ENCODE data around the gene RNF182. TPM values are rescaled to one million over a fixed set of nuclear protein-coding genes. Genes with fewer than 3 reads are reported as not detected.

The RNF182 gene
- total and polyA plus RNA-seq, 9 of the 15 experiments (the other 6 are each of a cell fraction or from before 2014, with no cell fraction given), result 12.8 to 22.8 (median 17.5) TPM

DNA sequence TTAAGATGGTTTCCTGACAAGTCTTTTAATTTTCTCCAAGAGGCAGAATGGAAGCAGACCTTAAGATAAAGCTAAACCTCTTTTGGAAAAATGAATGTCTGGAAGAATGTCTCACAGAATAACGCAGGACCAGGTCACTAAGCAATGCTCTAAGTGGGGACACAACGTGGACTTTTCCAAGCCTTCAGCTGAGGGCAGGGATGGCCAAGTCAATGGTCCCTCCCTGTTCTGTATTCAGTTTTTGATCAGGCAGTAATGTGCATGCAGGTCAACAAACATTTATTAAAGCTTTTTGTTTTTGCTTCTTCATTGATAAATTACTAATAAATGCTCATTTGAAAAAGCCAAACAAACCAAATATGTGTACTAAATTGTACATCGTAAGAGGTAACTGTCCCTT is 2.0 kb upstream of the RNF182 start:
- ChIA-PET CTCF (ENCODE audit: low intra/inter-chr PET ratio) (no interaction called here), POLR2A (interaction anchor here (0.6 to 3.8 kb wide), 4 partner anchors 9 to 1260 kb away, joined by 3 to 34 read pairs (median 3); no protein-coding TSS in a partner anchor)
- Histone ChIP-seq H3K4me1 (replicated peaks in 1 of 2; ENCODE audit: control insufficient read depth in 2 of 2, insufficient read depth in 2 of 2, low read length in 2 of 2) (peaks cover 12 to 54% of the 10 kb centered on the region in 2 experiments), H3K4me3 (no peak overlapping the region), H3K27me3 (ENCODE audit: control insufficient read depth in 2 of 2, insufficient read depth in 2 of 2, low read length in 2 of 2) (no peaks in the 10 kb centered on the region), H3K9me3 (replicated peaks; ENCODE audit: control insufficient read depth, insufficient read depth, low read depth, low read length) (no peaks in the 10 kb centered on the region), H3K36me3 (ENCODE audit: control insufficient read depth, insufficient read depth, low read length) (no peaks in the 10 kb centered on the region), H4K20me1 (replicated peaks; ENCODE audit: control insufficient read depth, insufficient read depth, low read length) (no peaks in the 10 kb centered on the region), H3K9me1 (ENCODE audit: control insufficient read depth, insufficient read depth, low read length) (no peaks in the 10 kb centered on the region), H3K79me2 (ENCODE audit: control insufficient read depth, insufficient read depth, low read length) (peaks cover 28% of the 10 kb centered on the region), H2AFZ (ENCODE audit: low read depth, low read length) (peak overlapping the region; percentile 46), H3K9ac (ENCODE audit: insufficient read depth in 1 of 2, low read depth in 2 of 2, low read length in 2 of 2) (no peak overlapping the region), H3K4me2 (ENCODE audit: insufficient read depth, low read length) (no peak overlapping the region), H3K27ac (ENCODE audit: extremely low read depth, low read depth, low read length) (no peak overlapping the region)
- 41% methylated on average over 3 of the region's 3 CpGs for WGBS (ENCODE audit: insufficient coverage, low coverage, missing lambda C conversion rate)
- in situ Hi-C loops (cut with MboI) (no loop called here), intact Hi-C loops (cut with micrococcal nuclease) (loop anchor here (1.0 kb wide), 1 partner anchor 57 kb away; no protein-coding TSS in a partner anchor)
- BruUV-seq (replicated peaks), result no TSS peak
- no peak for DNase-seq (ENCODE audit: extremely low read depth in 1 of 4, low spot score in 3 of 4)
- FAIRE-seq, result no peak
- ATAC-seq, result no peak
- TF ChIP-seq ZNF165 (CRISPR knock-in tag; IDR thresholded peaks at IDR 0.05; ENCODE audit: borderline replicate concordance) (no peak), CBX8 (IDR thresholded peaks at IDR 0.05; ENCODE audit: borderline replicate concordance, extremely low read depth, low read depth, low read length, poor library complexity, severe bottlenecking) (no peak), SMAD3 (CRISPR knock-in tag; conservative IDR thresholded peaks at IDR 0.05) (no peak), FOXM1 (IDR thresholded peaks at IDR 0.05; ENCODE audit: low read depth) (no peak), FOXM1 (CRISPR knock-in tag; IDR thresholded peaks at IDR 0.05; ENCODE audit: low read depth) (no peak), CEBPG (CRISPR knock-in tag; IDR thresholded peaks at IDR 0.05) (no peak), CEBPG (tag; conservative IDR thresholded peaks at IDR 0.05 in 1 of 2, IDR thresholded peaks at IDR 0.05 in 1 of 2) (no peak), CREM (IDR thresholded peaks at IDR 0.05; ENCODE audit: low read depth) (no peak)
- TF ChIP-seq, protein P1, sequence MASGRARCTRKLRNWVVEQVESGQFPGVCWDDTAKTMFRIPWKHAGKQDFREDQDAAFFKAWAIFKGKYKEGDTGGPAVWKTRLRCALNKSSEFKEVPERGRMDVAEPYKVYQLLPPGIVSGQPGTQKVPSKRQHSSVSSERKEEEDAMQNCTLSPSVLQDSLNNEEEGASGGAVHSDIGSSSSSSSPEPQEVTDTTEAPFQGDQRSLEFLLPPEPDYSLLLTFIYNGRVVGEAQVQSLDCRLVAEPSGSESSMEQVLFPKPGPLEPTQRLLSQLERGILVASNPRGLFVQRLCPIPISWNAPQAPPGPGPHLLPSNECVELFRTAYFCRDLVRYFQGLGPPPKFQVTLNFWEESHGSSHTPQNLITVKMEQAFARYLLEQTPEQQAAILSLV (tag; IDR thresholded peaks at IDR 0.05), result no peak
- TF ChIP-seq, protein P2, sequence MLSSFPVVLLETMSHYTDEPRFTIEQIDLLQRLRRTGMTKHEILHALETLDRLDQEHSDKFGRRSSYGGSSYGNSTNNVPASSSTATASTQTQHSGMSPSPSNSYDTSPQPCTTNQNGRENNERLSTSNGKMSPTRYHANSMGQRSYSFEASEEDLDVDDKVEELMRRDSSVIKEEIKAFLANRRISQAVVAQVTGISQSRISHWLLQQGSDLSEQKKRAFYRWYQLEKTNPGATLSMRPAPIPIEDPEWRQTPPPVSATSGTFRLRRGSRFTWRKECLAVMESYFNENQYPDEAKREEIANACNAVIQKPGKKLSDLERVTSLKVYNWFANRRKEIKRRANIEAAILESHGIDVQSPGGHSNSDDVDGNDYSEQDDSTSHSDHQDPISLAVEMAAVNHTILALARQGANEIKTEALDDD (IDR thresholded peaks at IDR 0.05), result peak; percentile 35; the same call in 1 of the 2 replicates
- TF ChIP-seq, protein P3, sequence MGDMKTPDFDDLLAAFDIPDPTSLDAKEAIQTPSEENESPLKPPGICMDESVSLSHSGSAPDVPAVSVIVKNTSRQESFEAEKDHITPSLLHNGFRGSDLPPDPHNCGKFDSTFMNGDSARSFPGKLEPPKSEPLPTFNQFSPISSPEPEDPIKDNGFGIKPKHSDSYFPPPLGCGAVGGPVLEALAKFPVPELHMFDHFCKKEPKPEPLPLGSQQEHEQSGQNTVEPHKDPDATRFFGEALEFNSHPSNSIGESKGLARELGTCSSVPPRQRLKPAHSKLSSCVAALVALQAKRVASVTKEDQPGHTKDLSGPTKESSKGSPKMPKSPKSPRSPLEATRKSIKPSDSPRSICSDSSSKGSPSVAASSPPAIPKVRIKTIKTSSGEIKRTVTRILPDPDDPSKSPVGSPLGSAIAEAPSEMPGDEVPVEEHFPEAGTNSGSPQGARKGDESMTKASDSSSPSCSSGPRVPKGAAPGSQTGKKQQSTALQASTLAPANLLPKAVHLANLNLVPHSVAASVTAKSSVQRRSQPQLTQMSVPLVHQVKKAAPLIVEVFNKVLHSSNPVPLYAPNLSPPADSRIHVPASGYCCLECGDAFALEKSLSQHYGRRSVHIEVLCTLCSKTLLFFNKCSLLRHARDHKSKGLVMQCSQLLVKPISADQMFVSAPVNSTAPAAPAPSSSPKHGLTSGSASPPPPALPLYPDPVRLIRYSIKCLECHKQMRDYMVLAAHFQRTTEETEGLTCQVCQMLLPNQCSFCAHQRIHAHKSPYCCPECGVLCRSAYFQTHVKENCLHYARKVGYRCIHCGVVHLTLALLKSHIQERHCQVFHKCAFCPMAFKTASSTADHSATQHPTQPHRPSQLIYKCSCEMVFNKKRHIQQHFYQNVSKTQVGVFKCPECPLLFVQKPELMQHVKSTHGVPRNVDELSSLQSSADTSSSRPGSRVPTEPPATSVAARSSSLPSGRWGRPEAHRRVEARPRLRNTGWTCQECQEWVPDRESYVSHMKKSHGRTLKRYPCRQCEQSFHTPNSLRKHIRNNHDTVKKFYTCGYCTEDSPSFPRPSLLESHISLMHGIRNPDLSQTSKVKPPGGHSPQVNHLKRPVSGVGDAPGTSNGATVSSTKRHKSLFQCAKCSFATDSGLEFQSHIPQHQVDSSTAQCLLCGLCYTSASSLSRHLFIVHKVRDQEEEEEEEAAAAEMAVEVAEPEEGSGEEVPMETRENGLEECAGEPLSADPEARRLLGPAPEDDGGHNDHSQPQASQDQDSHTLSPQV (IDR thresholded peaks at IDR 0.05), result peak; percentile 40; the same call in 1 of the 2 replicates
- TF ChIP-seq, protein P4, sequence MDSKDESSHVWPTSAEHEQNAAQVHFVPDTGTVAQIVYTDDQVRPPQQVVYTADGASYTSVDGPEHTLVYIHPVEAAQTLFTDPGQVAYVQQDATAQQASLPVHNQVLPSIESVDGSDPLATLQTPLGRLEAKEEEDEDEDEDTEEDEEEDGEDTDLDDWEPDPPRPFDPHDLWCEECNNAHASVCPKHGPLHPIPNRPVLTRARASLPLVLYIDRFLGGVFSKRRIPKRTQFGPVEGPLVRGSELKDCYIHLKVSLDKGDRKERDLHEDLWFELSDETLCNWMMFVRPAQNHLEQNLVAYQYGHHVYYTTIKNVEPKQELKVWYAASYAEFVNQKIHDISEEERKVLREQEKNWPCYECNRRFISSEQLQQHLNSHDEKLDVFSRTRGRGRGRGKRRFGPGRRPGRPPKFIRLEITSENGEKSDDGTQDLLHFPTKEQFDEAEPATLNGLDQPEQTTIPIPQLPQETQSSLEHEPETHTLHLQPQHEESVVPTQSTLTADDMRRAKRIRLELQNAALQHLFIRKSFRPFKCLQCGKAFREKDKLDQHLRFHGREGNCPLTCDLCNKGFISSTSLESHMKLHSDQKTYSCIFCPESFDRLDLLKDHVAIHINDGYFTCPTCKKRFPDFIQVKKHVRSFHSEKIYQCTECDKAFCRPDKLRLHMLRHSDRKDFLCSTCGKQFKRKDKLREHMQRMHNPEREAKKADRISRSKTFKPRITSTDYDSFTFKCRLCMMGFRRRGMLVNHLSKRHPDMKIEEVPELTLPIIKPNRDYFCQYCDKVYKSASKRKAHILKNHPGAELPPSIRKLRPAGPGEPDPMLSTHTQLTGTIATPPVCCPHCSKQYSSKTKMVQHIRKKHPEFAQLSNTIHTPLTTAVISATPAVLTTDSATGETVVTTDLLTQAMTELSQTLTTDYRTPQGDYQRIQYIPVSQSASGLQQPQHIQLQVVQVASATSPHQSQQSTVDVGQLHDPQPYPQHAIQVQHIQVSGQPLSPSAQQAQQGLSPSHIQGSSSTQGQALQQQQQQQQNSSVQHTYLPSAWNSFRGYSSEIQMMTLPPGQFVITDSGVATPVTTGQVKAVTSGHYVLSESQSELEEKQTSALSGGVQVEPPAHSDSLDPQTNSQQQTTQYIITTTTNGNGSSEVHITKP (IDR thresholded peaks at IDR 0.05; ENCODE audit: partially characterized antibody), result peak; percentile 85
